ENCODE measurements around the gene FDX2. TPM values are rescaled to one million over a fixed set of nuclear protein-coding genes. Genes with fewer than 3 reads are reported as not detected.

Gene FDX2
- total and polyA plus RNA-seq, 4 donors, result 9.6 to 38.4 (median 21.2) TPM

GRCh38 chr19:10266706-10267105 lies 49.1 kb downstream of the FDX2 start:
- peak overlapping the region in 1 of 2 donors; percentile 30 for H3K27ac ChIP-seq (ENCODE audit: low read depth in 1 of 2, low read length in 1 of 2)
- no peaks in the 10 kb centered on the region for H3K36me3 ChIP-seq (ENCODE audit: control insufficient read depth in 4 of 4, insufficient read depth in 4 of 4, low read length in 4 of 4)
- no peak for TF ChIP-seq CTCF (IDR thresholded peaks at IDR 0.05; ENCODE audit: control extremely low read depth, extremely low read depth)
- peaks cover 0 to 16% (median 0%) of the 10 kb centered on the region in 5 donors for H3K4me1 ChIP-seq (ENCODE audit: control insufficient read depth in 5 of 5, insufficient read depth in 5 of 5, low read length in 5 of 5)
- 82 to 83% methylated on average over 7 of the region's 7 CpGs for WGBS, 2 donors
- no peaks in the 10 kb centered on the region for H3K9me3 ChIP-seq (ENCODE audit: control insufficient read depth in 4 of 4, insufficient read depth in 3 of 4, low read length in 3 of 4)
- H3K4me3 ChIP-seq, result no peak overlapping the region
- ATAC-seq (ENCODE audit: insufficient read depth, low FRiP score) (no peak), DNase-seq (no peak)
- H3K9ac ChIP-seq (ENCODE audit: insufficient read depth in 1 of 2, low read length in 2 of 2), result no peak overlapping the region
- H3K27me3 ChIP-seq (ENCODE audit: control insufficient read depth in 3 of 3, insufficient read depth in 3 of 3, low read length in 2 of 3), result peaks cover 0 to 8% (median 0%) of the 10 kb centered on the region in 3 donors

DNA sequence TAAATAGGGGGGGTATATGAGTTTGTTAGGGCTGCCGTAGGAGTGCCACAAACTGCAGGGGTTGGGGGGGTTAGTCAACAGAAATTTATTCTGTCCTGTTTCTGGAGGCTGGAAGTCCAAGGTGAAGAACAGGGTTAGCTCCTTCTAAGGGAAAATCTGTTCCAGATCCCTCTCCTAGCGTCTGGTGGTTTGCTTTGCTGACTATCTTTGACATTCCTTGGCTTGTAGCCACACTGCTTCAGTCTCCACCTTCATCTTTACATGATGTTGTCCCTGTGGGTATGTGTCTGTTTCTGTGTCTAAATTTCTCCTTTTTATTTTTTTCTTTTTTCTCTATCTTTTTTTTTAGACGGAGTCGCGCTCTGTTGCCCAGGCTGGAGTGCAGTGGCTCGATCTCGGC lies 53.0 kb downstream of the FDX2 start:
- no peak overlapping the region for H3K9ac ChIP-seq (ENCODE audit: insufficient read depth in 1 of 2, low read length in 2 of 2)
- peaks cover 0 to 13% (median 4%) of the 10 kb centered on the region in 4 donors for H3K36me3 ChIP-seq (ENCODE audit: control insufficient read depth in 4 of 4, insufficient read depth in 4 of 4, low read length in 4 of 4)
- no peaks in the 10 kb centered on the region for H3K27me3 ChIP-seq (ENCODE audit: control insufficient read depth in 3 of 3, insufficient read depth in 3 of 3, low read length in 2 of 3)
- 82 to 90% methylated on average over 7 of the region's 7 CpGs for WGBS, 2 donors
- no peak overlapping the region for H3K27ac ChIP-seq (ENCODE audit: low read depth in 1 of 2, low read length in 1 of 2)
- DNase-seq (no peak), ATAC-seq (ENCODE audit: insufficient read depth, low FRiP score) (no peak)
- no peak for TF ChIP-seq CTCF (IDR thresholded peaks at IDR 0.05; ENCODE audit: control extremely low read depth, extremely low read depth)
- H3K9me3 ChIP-seq (ENCODE audit: control insufficient read depth in 4 of 4, insufficient read depth in 3 of 4, low read length in 3 of 4), result no peaks in the 10 kb centered on the region
- peaks cover 0 to 3% (median 0%) of the 10 kb centered on the region in 5 donors for H3K4me1 ChIP-seq (ENCODE audit: control insufficient read depth in 5 of 5, insufficient read depth in 5 of 5, low read length in 5 of 5)
- H3K4me3 ChIP-seq, result no peak overlapping the region

DNA sequence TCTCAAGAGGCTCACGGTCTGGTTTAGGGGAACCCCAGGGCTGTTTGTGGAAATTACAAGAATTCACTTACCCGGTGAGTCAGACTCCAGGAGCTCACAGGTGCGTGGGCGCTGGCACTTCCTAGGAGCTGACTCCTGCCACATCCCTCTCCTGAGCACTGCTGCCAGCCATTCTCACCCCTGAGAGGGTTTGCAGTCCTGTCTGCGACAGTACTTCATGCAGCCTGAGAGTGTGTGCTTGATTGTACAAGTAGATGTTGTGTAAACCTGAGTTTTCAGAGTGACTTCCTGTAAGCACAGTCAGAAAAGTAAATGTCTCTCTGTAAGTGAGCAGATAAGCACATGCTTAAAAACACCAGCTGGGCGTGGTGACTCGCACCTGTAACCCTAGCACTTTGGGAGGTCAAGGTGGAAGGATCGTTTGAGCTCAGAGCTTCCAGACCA lies 55.7 kb downstream of the FDX2 start:
- Histone ChIP-seq H3K9ac (ENCODE audit: insufficient read depth in 1 of 2, low read length in 2 of 2) (no peak overlapping the region), H3K27ac (ENCODE audit: low read depth in 1 of 2, low read length in 1 of 2) (peak overlapping the region in 1 of 2 donors; percentile 40), H3K4me1 (ENCODE audit: control insufficient read depth in 5 of 5, insufficient read depth in 5 of 5, low read length in 5 of 5) (peaks cover 0 to 3% (median 0%) of the 10 kb centered on the region in 5 donors), H3K27me3 (ENCODE audit: control insufficient read depth in 3 of 3, insufficient read depth in 3 of 3, low read length in 2 of 3) (no peaks in the 10 kb centered on the region), H3K4me3 (no peak overlapping the region), H3K9me3 (ENCODE audit: control insufficient read depth in 4 of 4, insufficient read depth in 3 of 4, low read length in 3 of 4) (no peaks in the 10 kb centered on the region), H3K36me3 (ENCODE audit: control insufficient read depth in 4 of 4, insufficient read depth in 4 of 4, low read length in 4 of 4) (peaks cover 2 to 25% (median 11%) of the 10 kb centered on the region in 4 donors)
- WGBS, 2 donors, result 60 to 81% methylated on average over 8 of the region's 8 CpGs
- peak in 2 of 3 donors; percentile 39 to 71 for DNase-seq
- TF ChIP-seq CTCF (IDR thresholded peaks at IDR 0.05; ENCODE audit: control extremely low read depth, extremely low read depth), result no peak
- peak; percentile 70 for ATAC-seq (ENCODE audit: insufficient read depth, low FRiP score)

Small RNA genes within 50 kb of the gene (small RNA-seq; reads per million reads assigned to genes)
- gene AC011511.1 (ENCODE audit: low replicate concordance), result not detected
- not detected for gene AC011511.4 (ENCODE audit: low replicate concordance)

Other genes starting within 250 kb of the FDX2 start
- 10 to 100 TPM; 21.2 to 31.5 TPM for gene SHFL, start 229.7 kb downstream of the FDX2 start, total RNA-seq
- gene SHFL, start 229.7 kb downstream of the FDX2 start, polyA plus RNA-seq, result 10 to 100 TPM; 35.1 to 43.5 TPM
- 1 to 10 TPM in 1 of 2 donors, under 1 TPM in 1; 0.64 to 4.1 TPM for gene ANGPTL6, start 213.3 kb downstream of the FDX2 start, total RNA-seq
- 1 to 10 TPM in 1 of 2 donors, under 1 TPM in 1; 0.93 to 1.3 TPM for gene ANGPTL6, start 213.3 kb downstream of the FDX2 start, polyA plus RNA-seq
- gene PPAN, start 209.7 kb downstream of the FDX2 start, total RNA-seq, result 10 to 100 TPM; 15.0 to 51.8 TPM
- gene PPAN, start 209.7 kb downstream of the FDX2 start, polyA plus RNA-seq, result 10 to 100 TPM; 43.2 to 61.4 TPM
- 10 to 100 TPM in 1 of 2 donors, 1 to 10 TPM in 1; 3.3 to 19.0 TPM for gene P2RY11, start 204.3 kb downstream of the FDX2 start, total RNA-seq
- gene P2RY11, start 204.3 kb downstream of the FDX2 start, polyA plus RNA-seq, result 10 to 100 TPM in 1 of 2 donors, 1 to 10 TPM in 1; 9.6 to 17.4 TPM
- gene EIF3G, start 196.1 kb downstream of the FDX2 start, total RNA-seq, result 100 to 1,000 TPM; 164 to 187 TPM
- gene EIF3G, start 196.1 kb downstream of the FDX2 start, polyA plus RNA-seq, result 100 to 1,000 TPM; 145 to 197 TPM
- 10 to 100 TPM; 44.0 to 85.7 TPM for gene DNMT1, start 121.1 kb downstream of the FDX2 start, total RNA-seq
- gene DNMT1, start 121.1 kb downstream of the FDX2 start, polyA plus RNA-seq, result 10 to 100 TPM; 32.8 to 46.5 TPM
- gene S1PR2, start 84.7 kb downstream of the FDX2 start, total RNA-seq, result 10 to 100 TPM; 15.2 to 32.1 TPM
- gene S1PR2, start 84.7 kb downstream of the FDX2 start, polyA plus RNA-seq, result 10 to 100 TPM in 1 of 2 donors, 1 to 10 TPM in 1; 6.5 to 10.9 TPM
- 10 to 100 TPM; 16.6 to 61.9 TPM for gene MRPL4, start 63.8 kb downstream of the FDX2 start, total RNA-seq
- 10 to 100 TPM; 33.8 to 64.8 TPM for gene MRPL4, start 63.8 kb downstream of the FDX2 start, polyA plus RNA-seq
- gene ICAM1, start 44.9 kb downstream of the FDX2 start, total RNA-seq, result 100 to 1,000 TPM; 179 to 191 TPM
- gene ICAM1, start 44.9 kb downstream of the FDX2 start, polyA plus RNA-seq, result 100 to 1,000 TPM in 1 of 2 donors, 10 to 100 TPM in 1; 88.4 to 391 TPM
- gene ICAM4, start 29.1 kb downstream of the FDX2 start, total RNA-seq, result 10 to 100 TPM in 1 of 2 donors, 1 to 10 TPM in 1; 8.2 to 38.8 TPM
- gene ICAM4, start 29.1 kb downstream of the FDX2 start, polyA plus RNA-seq, result 1 to 10 TPM; 4.6 to 8.0 TPM
- 10 to 100 TPM; 22.2 to 32.1 TPM for gene ICAM5, start 26.1 kb downstream of the FDX2 start, total RNA-seq
- gene ICAM5, start 26.1 kb downstream of the FDX2 start, polyA plus RNA-seq, result 10 to 100 TPM in 1 of 2 donors, 1 to 10 TPM in 1; 4.1 to 15.0 TPM
- 1 to 10 TPM; 3.7 to 5.1 TPM for gene ZGLP1, start 6.2 kb downstream of the FDX2 start, total RNA-seq
- 1 to 10 TPM; 3.0 to 6.7 TPM for gene ZGLP1, start 6.2 kb downstream of the FDX2 start, polyA plus RNA-seq
- 10 to 100 TPM; 21.1 to 46.1 TPM for gene RAVER1, start 17.5 kb upstream of the FDX2 start, total RNA-seq
- 10 to 100 TPM; 10.5 to 17.7 TPM for gene RAVER1, start 17.5 kb upstream of the FDX2 start, polyA plus RNA-seq
- gene ICAM3, start 23.6 kb upstream of the FDX2 start, total RNA-seq, result 10 to 100 TPM; 12.1 to 25.5 TPM
- gene ICAM3, start 23.6 kb upstream of the FDX2 start, polyA plus RNA-seq, result 10 to 100 TPM in 1 of 2 donors, 1 to 10 TPM in 1; 8.1 to 56.1 TPM
- gene TYK2, start 64.6 kb upstream of the FDX2 start, total RNA-seq, result 100 to 1,000 TPM; 102 to 175 TPM
- gene TYK2, start 64.6 kb upstream of the FDX2 start, polyA plus RNA-seq, result 100 to 1,000 TPM; 137 to 162 TPM
- gene CDC37, start 87.5 kb upstream of the FDX2 start, total RNA-seq, result 100 to 1,000 TPM; 110 to 156 TPM
- 100 to 1,000 TPM; 223 to 294 TPM for gene CDC37, start 87.5 kb upstream of the FDX2 start, polyA plus RNA-seq
- 10 to 100 TPM; 11.9 to 23.6 TPM for gene PDE4A, start 104.5 kb upstream of the FDX2 start, total RNA-seq
- 10 to 100 TPM; 10.3 to 13.7 TPM for gene PDE4A, start 104.5 kb upstream of the FDX2 start, polyA plus RNA-seq
- gene KEAP1, start 187.3 kb upstream of the FDX2 start, total RNA-seq, result 10 to 100 TPM; 44.8 to 73.5 TPM
- gene KEAP1, start 187.3 kb upstream of the FDX2 start, polyA plus RNA-seq, result 10 to 100 TPM; 51.0 to 69.5 TPM
- 1 to 10 TPM in 1 of 2 donors, under 1 TPM in 1; 0.26 to 1.2 TPM for gene S1PR5, start 201.4 kb upstream of the FDX2 start, total RNA-seq
- gene S1PR5, start 201.4 kb upstream of the FDX2 start, polyA plus RNA-seq, result 1 to 10 TPM in 1 of 2 donors, under 1 TPM in 1; 0.55 to 1.4 TPM
- 10 to 100 TPM; 13.4 to 34.0 TPM for gene ATG4D, start 227.9 kb upstream of the FDX2 start, total RNA-seq
- gene ATG4D, start 227.9 kb upstream of the FDX2 start, polyA plus RNA-seq, result 10 to 100 TPM; 26.0 to 28.8 TPM
- 10 to 100 TPM; 12.8 to 26.0 TPM for gene KRI1, start 250.0 kb upstream of the FDX2 start, total RNA-seq
- gene KRI1, start 250.0 kb upstream of the FDX2 start, polyA plus RNA-seq, result 10 to 100 TPM; 16.6 to 21.5 TPM

Measured in lung (tissue), 13 donors.